Esophagus squamous epithelium (tissue), 5 donors: Measurements from ENCODE around the gene SS18. TPM values are rescaled to one million over a fixed set of nuclear protein-coding genes. Genes with fewer than 3 reads are reported as not detected.

Source experiments
- DNase-seq: peaks from one replicate; lab custom pipeline; 2025; lab: John Stamatoyannopoulos, UW
- H3K27ac ChIP-seq, 4 donors: fragments of 200-600 bp; sonication (generic); one replicate each; pipeline ENCODE4 v1.5.1; 2016 to 2019; ENCODE audit warnings: mild to moderate bottlenecking in 1 of 4
- H3K27me3 ChIP-seq, 4 donors: fragments of 200-600 bp; sonication (generic); 1 replicate in 3 of 4; 2 replicates in 1 of 4; pipeline versions ENCODE4 v1.5.1 to v1.6.0; 2017 to 2021; ENCODE audit warnings: antibody characterized with exemption in 1 of 4
- H3K36me3 ChIP-seq, 3 donors: fragments of 200-600 bp; sonication (generic); one replicate each; pipeline ENCODE4 v1.5.1; 2016 to 2019
- H3K4me1 ChIP-seq, 3 donors: fragments of 200-600 bp; sonication (generic); one replicate each; pipeline ENCODE4 v1.5.1; 2017 to 2019
- H3K4me3 ChIP-seq, 4 donors: fragments of 200-600 bp; sonication (generic); 1 replicate in 3 of 4; 2 replicates in 1 of 4; pipeline ENCODE4 v1.5.1; 2016 to 2019; ENCODE audit warnings: mild to moderate bottlenecking in 2 of 4, moderate library complexity in 1 of 4
- H3K9me3 ChIP-seq, 3 donors: fragments of 200-600 bp; sonication (generic); one replicate each; pipeline ENCODE4 v1.5.1; 2016 to 2019
- CTCF ChIP-seq, 6 experiments: fragments of 450-650 bp in 4 of 6; fragments of 200-600 bp in 2 of 6; sonication (generic) in 2 of 6; IDR thresholded peaks; one replicate each; pipeline ENCODE4 v1.5.1; 2016 to 2019; ENCODE audit warnings: antibody characterized with exemption in 6 of 6, mild to moderate bottlenecking in 4 of 6, moderate library complexity in 4 of 6
- POLR2A ChIP-seq, 4 donors: fragments of 450-650 bp; IDR thresholded peaks; one replicate each; pipeline ENCODE4 v1.6.1; 2017; ENCODE audit warnings: antibody characterized with exemption in 4 of 4, mild to moderate bottlenecking in 4 of 4, moderate library complexity in 3 of 4
- WGBS, 2 donors: methylation state at CpG; one replicate each; pipeline ENCODE4 v1.1.5; 2018; 5-methylcytosine and 5-hydroxymethylcytosine counted together
- intact Hi-C: fragments of 100-400 bp; cut with DNase I; formaldehyde crosslinking; loops from one replicate; pipeline ENCODE4 v1.15.0; 2022
- total RNA-seq, 4 donors: library from RNA; depleted of rRNA; stranded (reverse); fragments of >200 nt; gene quantifications; one replicate each; pipeline ENCODE4 v1.1.0, GENCODE V29; 2016
- donor health status: DM: yes; HTN: yes; CAD: no.

Gene SS18
- total RNA-seq, 4 donors from 2014 or later, result 72.7 to 107 (median 82.4) TPM

- H3K36me3 ChIP-seq, result peaks cover 0 to 89% (median 18%) of the 10 kb centered on the region in 3 donors
- no peak for TF ChIP-seq CTCF (IDR thresholded peaks at IDR 0.05)
- no peak for TF ChIP-seq POLR2A (IDR thresholded peaks at IDR 0.05)
- no peak overlapping the region for H3K4me3 ChIP-seq
- no peaks in the 10 kb centered on the region for H3K4me1 ChIP-seq
- DNase-seq, result no peak
- intact Hi-C loops, result no loop called here
- H3K27ac ChIP-seq, result no peak overlapping the region
- no peaks in the 10 kb centered on the region for H3K27me3 ChIP-seq
- H3K9me3 ChIP-seq, result no peaks in the 10 kb centered on the region
These were observed 37.9 kb downstream of the SS18 start for GRCh38 chr18:26052505-26052904.

- peaks cover 0 to 88% (median 11%) of the 10 kb centered on the region in 3 donors for H3K36me3 ChIP-seq
- H3K27me3 ChIP-seq, result no peaks in the 10 kb centered on the region
- DNase-seq, result no peak
- WGBS, 2 donors, result 52 to 65% methylated on average over 1 of the region's 1 CpG
- no peaks in the 10 kb centered on the region for H3K9me3 ChIP-seq
- no peak overlapping the region for H3K27ac ChIP-seq
- no peak for TF ChIP-seq CTCF (IDR thresholded peaks at IDR 0.05)
- H3K4me3 ChIP-seq, result no peak overlapping the region
- intact Hi-C loops, result no loop called here
- H3K4me1 ChIP-seq, result no peaks in the 10 kb centered on the region
These were observed 38.6 kb downstream of the SS18 start for GRCh38 chr18:26051843-26052242.

- no peak overlapping the region for H3K27ac ChIP-seq
- H3K4me3 ChIP-seq, result no peak overlapping the region
- TF ChIP-seq CTCF (IDR thresholded peaks at IDR 0.05) (no peak), POLR2A (IDR thresholded peaks at IDR 0.05) (no peak)
- H3K9me3 ChIP-seq, result no peaks in the 10 kb centered on the region
- H3K27me3 ChIP-seq, result no peaks in the 10 kb centered on the region
- peaks cover 0 to 62% (median 0%) of the 10 kb centered on the region in 3 donors for H3K36me3 ChIP-seq
- H3K4me1 ChIP-seq, result no peaks in the 10 kb centered on the region
- intact Hi-C loops, result no loop called here
- DNase-seq, result no peak
These were observed 43.9 kb downstream of the SS18 start for GRCh38 chr18:26046419-26047077.

GRCh38 chr18:26044807-26045206, 45.6 kb downstream of the SS18 start:
- Histone ChIP-seq H3K4me3 (no peak overlapping the region), H3K4me1 (peaks cover 0 to 11% (median 6%) of the 10 kb centered on the region in 3 donors), H3K27me3 (no peaks in the 10 kb centered on the region), H3K9me3 (no peaks in the 10 kb centered on the region), H3K27ac (no peak overlapping the region), H3K36me3 (peaks cover 0 to 48% (median 0%) of the 10 kb centered on the region in 3 donors)
- 93% methylated on average over 3 of the region's 3 CpGs for WGBS, 2 donors
- DNase-seq, result no peak
- TF ChIP-seq CTCF (IDR thresholded peaks at IDR 0.05), result no peak
- no peak for TF ChIP-seq POLR2A (IDR thresholded peaks at IDR 0.05)
- intact Hi-C loops, result no loop called here

GRCh38 chr18:26040051-26040656, 50.3 kb downstream of the SS18 start:
- H3K9me3 ChIP-seq, result no peaks in the 10 kb centered on the region
- peaks cover 0 to 53% (median 1%) of the 10 kb centered on the region in 3 donors for H3K36me3 ChIP-seq
- no peak overlapping the region for H3K27ac ChIP-seq
- TF ChIP-seq CTCF (IDR thresholded peaks at IDR 0.05), result no peak
- no peak for TF ChIP-seq POLR2A (IDR thresholded peaks at IDR 0.05)
- 40 to 47% methylated on average over 1 of the region's 1 CpG for WGBS, 2 donors
- DNase-seq, result no peak
- intact Hi-C loops, result no loop called here
- no peak overlapping the region for H3K4me3 ChIP-seq
- H3K4me1 ChIP-seq, result peaks cover 0 to 15% (median 7%) of the 10 kb centered on the region in 3 donors
- H3K27me3 ChIP-seq, result no peaks in the 10 kb centered on the region
